Right lobe of liver (tissue), 4 donors: ENCODE data around the gene LURAP1L.

ENCODE experiments used
- POLR2A ChIP-seq: fragments of 450-650 bp; IDR thresholded peaks from one replicate; pipeline ENCODE4 v1.6.1; 2017; ENCODE audit warnings: antibody characterized with exemption, mild to moderate bottlenecking
- TF ChIP-seq, protein P1 (sequence below), 4 donors: fragments of 200-600 bp in 3 of 4; fragments of 450-650 bp in 1 of 4; IDR thresholded peaks; one replicate each; pipeline versions ENCODE4 v1.5.1 to v1.8.0; 2016 to 2022; ENCODE audit warnings: antibody characterized with exemption in 4 of 4, mild to moderate bottlenecking in 2 of 4
- donor health status: DM: no; HTN: no; CAD: no.
- donor health status: DM: no; HTN: no; CAD: no.
- donor health status: DM: no; HTN: yes; CAD: no.

GRCh38 chr9:12815888-12816287 is 41.1 kb downstream of the LURAP1L start:
- TF ChIP-seq, protein P1, sequence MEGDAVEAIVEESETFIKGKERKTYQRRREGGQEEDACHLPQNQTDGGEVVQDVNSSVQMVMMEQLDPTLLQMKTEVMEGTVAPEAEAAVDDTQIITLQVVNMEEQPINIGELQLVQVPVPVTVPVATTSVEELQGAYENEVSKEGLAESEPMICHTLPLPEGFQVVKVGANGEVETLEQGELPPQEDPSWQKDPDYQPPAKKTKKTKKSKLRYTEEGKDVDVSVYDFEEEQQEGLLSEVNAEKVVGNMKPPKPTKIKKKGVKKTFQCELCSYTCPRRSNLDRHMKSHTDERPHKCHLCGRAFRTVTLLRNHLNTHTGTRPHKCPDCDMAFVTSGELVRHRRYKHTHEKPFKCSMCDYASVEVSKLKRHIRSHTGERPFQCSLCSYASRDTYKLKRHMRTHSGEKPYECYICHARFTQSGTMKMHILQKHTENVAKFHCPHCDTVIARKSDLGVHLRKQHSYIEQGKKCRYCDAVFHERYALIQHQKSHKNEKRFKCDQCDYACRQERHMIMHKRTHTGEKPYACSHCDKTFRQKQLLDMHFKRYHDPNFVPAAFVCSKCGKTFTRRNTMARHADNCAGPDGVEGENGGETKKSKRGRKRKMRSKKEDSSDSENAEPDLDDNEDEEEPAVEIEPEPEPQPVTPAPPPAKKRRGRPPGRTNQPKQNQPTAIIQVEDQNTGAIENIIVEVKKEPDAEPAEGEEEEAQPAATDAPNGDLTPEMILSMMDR (IDR thresholded peaks at IDR 0.05), result no peak
- no peak for TF ChIP-seq POLR2A
